HG03432 (cell line): ENCODE data around the gene MARF1.

Experiments used
- ATAC-seq: cut with Tn5 transposase; IDR thresholded peaks from one replicate; pipeline ENCODE4 v1.9.1; 2021; ENCODE audit warnings: mild to moderate bottlenecking, moderate library complexity; ENCODE audit not compliant: unreplicated experiment

The MARF1 gene

GRCh38 chr16:15601212-15601879, 41.6 kb downstream of the MARF1 start:
- no peak for ATAC-seq

GRCh38 chr16:15599303-15600070, 43.5 kb downstream of the MARF1 start:
- ATAC-seq, result no peak

- ATAC-seq, result no peak
Observed at GRCh38 chr16:15598648-15599190, 44.2 kb downstream of the MARF1 start.

- ATAC-seq, result no peak
Observed at GRCh38 chr16:15597822-15598647, 44.9 kb downstream of the MARF1 start.

GRCh38 chr16:15597135-15597534, 45.8 kb downstream of the MARF1 start:
- no peak for ATAC-seq

GRCh38 chr16:15594711-15595320, 48.1 kb downstream of the MARF1 start:
- no peak for ATAC-seq

GRCh38 chr16:15593235-15593634, 49.7 kb downstream of the MARF1 start:
- ATAC-seq, result no peak

- ATAC-seq, result no peak
Observed at GRCh38 chr16:15592324-15592723, 50.6 kb downstream of the MARF1 start.

GRCh38 chr16:15587152-15587825, 55.7 kb downstream of the MARF1 start:
- ATAC-seq, result no peak

GRCh38 chr16:15586716-15587115, 56.2 kb downstream of the MARF1 start:
- no peak for ATAC-seq

- no peak for ATAC-seq
Observed at GRCh38 chr16:15585956-15586355, 57.0 kb downstream of the MARF1 start.

- ATAC-seq, result no peak
Observed at GRCh38 chr16:15583526-15583925, 59.4 kb downstream of the MARF1 start.

- no peak for ATAC-seq
Observed at GRCh38 chr16:15581127-15581815, 61.7 kb downstream of the MARF1 start.

GRCh38 chr16:15578824-15579223, 64.1 kb downstream of the MARF1 start:
- ATAC-seq, result no peak

- no peak for ATAC-seq
Observed at GRCh38 chr16:15576960-15577958, 65.7 kb downstream of the MARF1 start.

GRCh38 chr16:15575293-15576049, 67.5 kb downstream of the MARF1 start:
- ATAC-seq, result no peak

- no peak for ATAC-seq
Observed at GRCh38 chr16:15574614-15574948, 68.4 kb downstream of the MARF1 start.
